Activated naive CD8-positive, alpha-beta T cell treated with anti-CD3 and anti-CD28 coated beads, Interleukin-2, amount 10 ng/mL, durations not matched to agents 7 days and 5 days (primary cell): ENCODE results near the gene EIF4G1. TPM values are rescaled to one million over a fixed set of nuclear protein-coding genes. Genes with fewer than 3 reads are reported as not detected.

Experiments
- ATAC-seq: fragments of 150-1000 bp; cut with Tn5 transposase; one replicate; pipeline ENCODE4 v1.10.0; 2021; ENCODE audit warnings: low read depth, moderate library complexity
- POLR2A ChIA-PET: fragments of 350-600 bp; sonication (Branson Sonifier 250); formaldehyde crosslinking; loops from one replicate; lab custom pipeline; 2021; ENCODE audit warnings: antibody characterized with exemption; lab: Charles Lee
- DNase-seq: peaks from one replicate; pipeline ENCODE4 v3.0.0; 2021
- H3K27ac Mint-ChIP-seq: one replicate; pipeline ENCODE4 v1.8.0; 2022; ENCODE audit warnings: mild to moderate bottlenecking, mixed read lengths
- H3K27me3 Mint-ChIP-seq: one replicate; pipeline ENCODE4 v1.8.0; 2022; ENCODE audit warnings: mild to moderate bottlenecking, moderate library complexity, mixed read lengths
- H3K36me3 Mint-ChIP-seq: one replicate; pipeline ENCODE4 v1.8.0; 2021; ENCODE audit warnings: mild to moderate bottlenecking, mixed read lengths
- H3K4me1 Mint-ChIP-seq: one replicate; pipeline ENCODE4 v1.8.0; 2021; ENCODE audit warnings: mixed read lengths
- H3K4me3 Mint-ChIP-seq: one replicate; pipeline ENCODE4 v1.8.0; 2022; ENCODE audit warnings: mild to moderate bottlenecking, moderate library complexity, mixed read lengths
- H3K9me3 Mint-ChIP-seq: one replicate; pipeline ENCODE4 v1.8.0; 2021; ENCODE audit warnings: mixed read lengths
- total RNA-seq, 2 experiments: library from RNA; stranded (reverse); gene quantifications; one replicate each; pipeline ENCODE4 v1.2.3, GENCODE V29; 2021

Gene EIF4G1
- total RNA-seq, 2 experiments from 2014 or later: 253 to 258 TPM

- Mint-ChIP-seq H3K27ac (no peak overlapping the region), H3K36me3 (no peaks in the 10 kb centered on the region), H3K9me3 (no peaks in the 10 kb centered on the region), H3K4me3 (no peak overlapping the region), H3K4me1 (peaks cover 3% of the 10 kb centered on the region), H3K27me3 (peaks cover 4% of the 10 kb centered on the region)
- POLR2A ChIA-PET: no interaction called here
- no peak for DNase-seq
- no peak for ATAC-seq
These were observed 22.5 kb upstream of the EIF4G1 start for GRCh38 chr3:184291738-184292445.

DNA sequence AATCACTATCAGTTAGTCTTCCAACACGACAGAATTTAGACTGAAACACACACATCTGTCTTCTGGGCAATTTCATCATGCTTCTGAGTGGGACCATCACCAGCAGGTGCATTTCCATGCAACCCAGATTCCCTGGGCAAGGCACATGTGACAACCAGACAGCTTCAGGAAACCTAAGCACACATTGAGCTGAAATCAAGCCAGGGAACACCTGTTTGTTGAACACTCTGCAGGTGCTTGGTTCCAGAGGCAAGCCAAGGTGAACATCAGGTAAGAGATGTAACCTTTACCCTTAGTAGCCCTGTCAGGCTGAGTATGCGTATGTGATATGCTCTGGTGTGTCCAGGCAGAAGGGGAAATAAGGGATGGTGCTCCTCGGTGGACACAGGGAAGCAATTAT, 18.6 kb upstream of the EIF4G1 start:
- Mint-ChIP-seq H3K36me3 (no peaks in the 10 kb centered on the region), H3K9me3 (no peaks in the 10 kb centered on the region), H3K4me1 (peaks cover 14% of the 10 kb centered on the region), H3K27ac (no peak overlapping the region), H3K4me3 (no peak overlapping the region), H3K27me3 (peaks cover 4% of the 10 kb centered on the region)
- POLR2A ChIA-PET: no interaction called here
- no peak for DNase-seq
- ATAC-seq: no peak

- no peak overlapping the region for H3K27ac Mint-ChIP-seq
- peaks cover 4% of the 10 kb centered on the region for H3K27me3 Mint-ChIP-seq
- no peak overlapping the region for H3K4me3 Mint-ChIP-seq
- H3K9me3 Mint-ChIP-seq: no peaks in the 10 kb centered on the region
- H3K4me1 Mint-ChIP-seq: peaks cover 19% of the 10 kb centered on the region
- POLR2A ChIA-PET: no interaction called here
- ATAC-seq: no peak
- no peak for DNase-seq
- H3K36me3 Mint-ChIP-seq: peaks cover 3% of the 10 kb centered on the region
These were observed 17.8 kb upstream of the EIF4G1 start for GRCh38 chr3:184296616-184297015.

DNA sequence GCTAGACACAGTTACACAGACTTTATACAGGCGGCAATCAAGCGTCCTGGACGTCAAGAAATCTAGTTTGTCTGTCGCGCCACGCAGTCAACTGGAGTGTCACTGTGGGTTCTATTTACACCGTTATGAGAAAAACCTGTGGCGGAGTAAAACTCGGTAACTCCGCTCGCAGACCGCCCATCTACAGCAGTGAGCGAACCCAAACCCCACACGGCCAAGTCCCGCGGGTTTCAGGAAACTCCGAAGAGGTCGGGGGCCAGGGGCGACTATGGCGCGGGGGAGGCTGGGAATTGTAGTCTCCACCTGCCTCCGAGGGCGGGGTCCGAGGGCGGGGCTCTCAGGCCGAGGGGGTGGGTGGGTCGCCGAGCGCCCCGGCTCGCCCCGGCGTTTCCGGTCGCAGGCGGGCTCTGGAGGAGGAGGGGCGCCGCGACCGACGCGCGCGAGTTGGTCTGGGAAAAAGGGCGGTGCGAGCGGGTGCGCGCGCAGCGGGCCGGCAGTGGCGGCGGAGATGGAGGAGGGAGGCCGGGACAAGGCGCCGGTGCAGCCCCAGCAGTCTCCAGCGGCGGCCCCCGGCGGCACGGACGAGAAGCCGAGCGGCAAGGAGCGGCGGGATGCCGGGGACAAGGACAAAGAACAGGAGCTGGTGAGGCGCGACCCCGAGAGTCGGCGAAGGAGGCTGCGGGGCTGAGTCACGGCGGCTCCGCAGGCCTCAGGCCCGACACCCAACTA, 15.5 kb upstream of the EIF4G1 start, which contains the start of gene PSMD2:
PSMD2 (plus strand) TSS at position 483 of the 729 bp plus-strand sequence; CDS start at position 509, 26 bp downstream.
- Mint-ChIP-seq H3K9me3 (no peaks in the 10 kb centered on the region), H3K4me1 (peaks cover 21% of the 10 kb centered on the region), H3K27ac (peak within 1 kb of the TSS; percentile 82), H3K36me3 (peaks cover 12% of the 10 kb centered on the region), H3K27me3 (peaks cover 4% of the 10 kb centered on the region), H3K4me3 (peak within 1 kb of the TSS; percentile 92)
- DNase-seq (peak; percentile 98), ATAC-seq (peak; percentile 96)
- POLR2A ChIA-PET: interaction anchor here (1.4 kb wide), 1 partner anchor 63 kb away, joined by 5 read pairs; no protein-coding TSS in a partner anchor

DNA sequence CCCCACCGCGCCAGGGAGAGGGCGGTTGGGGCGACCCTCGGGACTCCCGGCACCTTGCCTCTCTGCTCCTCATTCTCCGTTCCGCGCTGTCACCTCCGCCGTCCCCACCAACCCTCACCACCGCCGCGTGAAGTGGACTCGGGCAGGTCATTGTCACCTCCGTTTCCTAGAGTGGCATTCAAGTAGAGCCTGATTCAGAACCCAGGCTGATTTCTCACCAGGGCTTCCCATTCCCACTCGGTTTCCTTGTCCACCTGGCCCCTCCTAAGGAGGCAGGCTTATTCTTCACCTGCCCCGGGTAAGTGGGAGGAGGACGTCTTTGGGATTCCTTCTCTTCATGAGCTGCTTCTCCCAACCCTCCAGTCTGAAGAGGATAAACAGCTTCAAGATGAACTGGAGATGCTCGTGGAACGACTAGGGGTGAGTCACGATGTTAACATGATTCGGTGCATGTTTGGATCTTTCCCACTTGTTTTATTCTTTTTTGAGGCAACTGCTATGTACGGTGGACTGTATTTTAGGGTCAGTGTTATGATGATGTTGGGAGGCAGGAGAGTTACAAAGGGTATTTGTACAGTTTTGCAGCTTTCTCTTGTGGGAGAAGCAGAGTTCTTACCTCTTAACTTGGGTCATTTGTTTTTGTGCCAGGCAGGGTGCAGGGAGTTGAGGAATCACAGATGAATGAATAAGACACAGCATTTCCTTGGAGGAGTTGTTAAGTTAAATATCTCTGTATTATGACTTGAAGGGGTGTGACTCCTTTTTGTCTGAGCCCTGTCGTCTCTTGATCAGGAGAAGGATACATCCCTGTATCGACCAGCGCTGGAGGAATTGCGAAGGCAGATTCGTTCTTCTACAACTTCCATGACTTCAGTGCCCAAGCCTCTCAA, 14.7 kb upstream of the EIF4G1 start:
- Mint-ChIP-seq H3K4me1 (peaks cover 21% of the 10 kb centered on the region), H3K27ac (peak overlapping the region; percentile 82), H3K4me3 (peak overlapping the region; percentile 92), H3K27me3 (peaks cover 2% of the 10 kb centered on the region), H3K36me3 (peaks cover 13% of the 10 kb centered on the region), H3K9me3 (no peaks in the 10 kb centered on the region)
- ATAC-seq: no peak
- DNase-seq: no peak
- POLR2A ChIA-PET: interaction anchor here (1.4 kb wide), 1 partner anchor 62 kb away, joined by 5 read pairs; no protein-coding TSS in a partner anchor

DNA sequence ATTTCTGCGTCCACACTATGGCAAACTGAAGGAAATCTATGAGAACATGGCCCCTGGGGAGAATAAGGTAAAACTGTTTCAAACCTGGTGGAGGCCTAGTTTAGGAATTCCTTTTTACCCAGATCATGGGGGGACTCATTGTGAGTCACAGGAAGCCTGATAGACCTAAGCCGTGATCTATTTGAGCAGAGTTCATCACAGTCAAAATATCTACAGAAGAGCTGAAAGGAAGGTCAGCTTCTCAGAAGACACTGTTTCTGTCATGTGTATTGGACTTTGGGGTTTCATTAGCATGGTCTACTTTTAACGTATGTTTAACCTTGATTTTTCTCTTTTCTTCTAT, 14.1 kb upstream of the EIF4G1 start:
- no peaks in the 10 kb centered on the region for H3K9me3 Mint-ChIP-seq
- no peak for ATAC-seq
- POLR2A ChIA-PET: interaction anchor here (1.4 kb wide), 1 partner anchor 62 kb away, joined by 5 read pairs; no protein-coding TSS in a partner anchor
- H3K36me3 Mint-ChIP-seq: peaks cover 13% of the 10 kb centered on the region
- H3K4me1 Mint-ChIP-seq: peaks cover 21% of the 10 kb centered on the region
- no peaks in the 10 kb centered on the region for H3K27me3 Mint-ChIP-seq
- no peak overlapping the region for H3K27ac Mint-ChIP-seq
- peak overlapping the region; percentile 92 for H3K4me3 Mint-ChIP-seq
- no peak for DNase-seq

GRCh38 chr3:184305577-184305976, 8.8 kb upstream of the EIF4G1 start:
- peaks cover 9% of the 10 kb centered on the region for H3K4me1 Mint-ChIP-seq
- no peaks in the 10 kb centered on the region for H3K27me3 Mint-ChIP-seq
- DNase-seq (no peak), ATAC-seq (peak; percentile 55)
- H3K9me3 Mint-ChIP-seq: no peaks in the 10 kb centered on the region
- POLR2A ChIA-PET: no interaction called here
- no peak overlapping the region for H3K27ac Mint-ChIP-seq
- no peak overlapping the region for H3K4me3 Mint-ChIP-seq
- H3K36me3 Mint-ChIP-seq: peaks cover 46% of the 10 kb centered on the region

- H3K27me3 Mint-ChIP-seq: no peaks in the 10 kb centered on the region
- ATAC-seq (no peak), DNase-seq (no peak)
- peaks cover 4% of the 10 kb centered on the region for H3K4me1 Mint-ChIP-seq
- POLR2A ChIA-PET: no interaction called here
- H3K4me3 Mint-ChIP-seq: no peak overlapping the region
- H3K36me3 Mint-ChIP-seq: peaks cover 45% of the 10 kb centered on the region
- H3K9me3 Mint-ChIP-seq: no peaks in the 10 kb centered on the region
- H3K27ac Mint-ChIP-seq: no peak overlapping the region
These were observed 7.9 kb upstream of the EIF4G1 start for GRCh38 chr3:184306341-184306972.

GRCh38 chr3:184307915-184308314, 6.5 kb upstream of the EIF4G1 start:
- Mint-ChIP-seq H3K4me3 (no peak overlapping the region), H3K4me1 (no peaks in the 10 kb centered on the region), H3K27ac (no peak overlapping the region), H3K27me3 (no peaks in the 10 kb centered on the region), H3K9me3 (no peaks in the 10 kb centered on the region), H3K36me3 (peaks cover 39% of the 10 kb centered on the region)
- DNase-seq (no peak), ATAC-seq (no peak)
- POLR2A ChIA-PET: no interaction called here

DNA sequence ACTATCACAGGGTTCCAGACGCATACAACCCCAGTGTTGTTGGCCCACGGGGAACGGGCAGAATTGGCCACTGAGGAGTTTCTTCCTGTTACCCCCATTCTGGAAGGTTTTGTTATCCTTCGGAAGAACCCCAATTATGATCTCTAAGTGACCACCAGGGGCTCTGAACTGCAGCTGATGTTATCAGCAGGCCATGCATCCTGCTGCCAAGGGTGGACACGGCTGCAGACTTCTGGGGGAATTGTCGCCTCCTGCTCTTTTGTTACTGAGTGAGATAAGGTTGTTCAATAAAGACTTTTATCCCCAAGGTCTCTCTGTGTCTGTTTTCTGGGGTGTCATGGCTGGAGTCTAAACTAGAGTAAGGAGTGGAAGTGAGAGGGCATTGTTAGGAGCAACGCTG, 5.7 kb upstream of the EIF4G1 start:
- POLR2A ChIA-PET: no interaction called here

GRCh38 chr3:184311633-184312032, 2.8 kb upstream of the EIF4G1 start:
- H3K27ac Mint-ChIP-seq: no peak overlapping the region
- POLR2A ChIA-PET: no interaction called here
- ATAC-seq: no peak
- H3K9me3 Mint-ChIP-seq: no peaks in the 10 kb centered on the region
- H3K4me1 Mint-ChIP-seq: peaks cover 8% of the 10 kb centered on the region
- H3K36me3 Mint-ChIP-seq: peaks cover 24% of the 10 kb centered on the region
- H3K4me3 Mint-ChIP-seq: no peak overlapping the region
- DNase-seq: no peak
- H3K27me3 Mint-ChIP-seq: no peaks in the 10 kb centered on the region

More for the DNA sequence above, 5.7 kb upstream of the EIF4G1 start:
- DNase-seq (no peak), ATAC-seq (no peak)
- peaks cover 34% of the 10 kb centered on the region for H3K36me3 Mint-ChIP-seq
- H3K27me3 Mint-ChIP-seq: no peaks in the 10 kb centered on the region
- H3K9me3 Mint-ChIP-seq: no peaks in the 10 kb centered on the region
- H3K27ac Mint-ChIP-seq: no peak overlapping the region
- H3K4me3 Mint-ChIP-seq: no peak overlapping the region
- no peaks in the 10 kb centered on the region for H3K4me1 Mint-ChIP-seq

GRCh38 chr3:184314700-184315542, 515 bp downstream of the EIF4G1 start:
- H3K4me1 Mint-ChIP-seq: peaks cover 26% of the 10 kb centered on the region
- peak overlapping the region; percentile 83 for H3K27ac Mint-ChIP-seq
- POLR2A ChIA-PET: interaction anchor here (0.8 to 1.3 kb wide), 5 partner anchors 12 to 47 kb away, joined by 3 to 5 read pairs (median 3); partner anchors contain the start of gene FAM131A
- peak overlapping the region; percentile 83 for H3K4me3 Mint-ChIP-seq
- DNase-seq (peak; percentile 71), ATAC-seq (peak; percentile 58)
- H3K27me3 Mint-ChIP-seq: no peaks in the 10 kb centered on the region
- no peaks in the 10 kb centered on the region for H3K9me3 Mint-ChIP-seq
- H3K36me3 Mint-ChIP-seq: peaks cover 13% of the 10 kb centered on the region
